ENCODE data around the gene BIN2. TPM values are rescaled to one million over a fixed set of nuclear protein-coding genes. Genes with fewer than 3 reads are reported as not detected.

The BIN2 gene
- total and polyA plus RNA-seq, 2 donors (not counting 1 experiment from before 2014, with no cell fraction given), result not detected

DNA sequence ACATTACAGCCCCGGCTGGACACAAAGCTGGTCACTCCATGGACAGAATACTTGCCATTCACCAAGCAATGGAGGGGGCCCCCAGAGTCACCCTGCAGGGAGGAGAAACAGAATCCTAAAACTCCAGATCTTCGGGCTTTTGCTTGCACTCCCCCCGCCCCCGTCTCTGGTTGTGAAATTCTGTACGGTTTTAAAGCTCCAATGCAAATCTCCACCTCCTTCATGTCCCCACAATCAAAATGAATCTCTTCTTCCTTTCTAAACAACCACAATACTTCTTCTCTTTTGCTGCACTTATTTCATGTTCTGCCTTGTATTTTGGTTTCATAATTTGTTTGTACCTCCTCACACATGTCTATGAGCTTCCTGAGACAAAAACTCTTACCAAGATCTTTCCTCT is 5.8 kb upstream of the BIN2 start:
- Histone ChIP-seq H3K9me3 (ENCODE audit: control insufficient read depth, insufficient read depth, low read depth, low read length) (no peaks in the 10 kb centered on the region), H3K36me3 (ENCODE audit: control insufficient read depth, insufficient read depth, low read length) (no peaks in the 10 kb centered on the region), H3K79me2 (ENCODE audit: control insufficient read depth, insufficient read depth, low read length) (no peaks in the 10 kb centered on the region), H3K4me3 (replicated peaks in 1 of 4; ENCODE audit: control extremely low read depth in 1 of 4, insufficient read depth in 1 of 4, low read depth in 3 of 4, low read length in 4 of 4) (no peak overlapping the region), H3K4me2 (ENCODE audit: extremely low read depth, insufficient read depth, low read length) (no peak overlapping the region), H3K9ac (ENCODE audit: insufficient read depth, low read length) (no peak overlapping the region), H3K27me3 (ENCODE audit: control insufficient read depth, insufficient read depth, low read length) (no peaks in the 10 kb centered on the region), H3K27ac (ENCODE audit: insufficient read depth, low read length) (no peak overlapping the region), H4K20me1 (ENCODE audit: control insufficient read depth, extremely low read depth, insufficient read depth, low read length) (no peaks in the 10 kb centered on the region), H2AFZ (ENCODE audit: low read length) (no peak overlapping the region), H3K4me1 (ENCODE audit: control insufficient read depth, extremely low read depth, insufficient read depth, low read length) (no peaks in the 10 kb centered on the region)
- TF ChIP-seq, protein P1, sequence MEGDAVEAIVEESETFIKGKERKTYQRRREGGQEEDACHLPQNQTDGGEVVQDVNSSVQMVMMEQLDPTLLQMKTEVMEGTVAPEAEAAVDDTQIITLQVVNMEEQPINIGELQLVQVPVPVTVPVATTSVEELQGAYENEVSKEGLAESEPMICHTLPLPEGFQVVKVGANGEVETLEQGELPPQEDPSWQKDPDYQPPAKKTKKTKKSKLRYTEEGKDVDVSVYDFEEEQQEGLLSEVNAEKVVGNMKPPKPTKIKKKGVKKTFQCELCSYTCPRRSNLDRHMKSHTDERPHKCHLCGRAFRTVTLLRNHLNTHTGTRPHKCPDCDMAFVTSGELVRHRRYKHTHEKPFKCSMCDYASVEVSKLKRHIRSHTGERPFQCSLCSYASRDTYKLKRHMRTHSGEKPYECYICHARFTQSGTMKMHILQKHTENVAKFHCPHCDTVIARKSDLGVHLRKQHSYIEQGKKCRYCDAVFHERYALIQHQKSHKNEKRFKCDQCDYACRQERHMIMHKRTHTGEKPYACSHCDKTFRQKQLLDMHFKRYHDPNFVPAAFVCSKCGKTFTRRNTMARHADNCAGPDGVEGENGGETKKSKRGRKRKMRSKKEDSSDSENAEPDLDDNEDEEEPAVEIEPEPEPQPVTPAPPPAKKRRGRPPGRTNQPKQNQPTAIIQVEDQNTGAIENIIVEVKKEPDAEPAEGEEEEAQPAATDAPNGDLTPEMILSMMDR (conservative IDR thresholded peaks at IDR 0.05 in 1 of 2, IDR thresholded peaks at IDR 0.05 in 1 of 2; ENCODE audit: low read depth in 1 of 2, low read length in 2 of 2), result no peak
- no peak for TF ChIP-seq EZH2 (IDR thresholded peaks at IDR 0.05; ENCODE audit: low read length, missing control alignments)
- DNase-seq (ENCODE audit: low read depth in 2 of 2), result no peak

- H3K4me3 ChIP-seq (replicated peaks in 1 of 4; ENCODE audit: control extremely low read depth in 1 of 4, insufficient read depth in 1 of 4, low read depth in 3 of 4, low read length in 4 of 4), result no peak overlapping the region
- no peaks in the 10 kb centered on the region for H3K4me1 ChIP-seq (ENCODE audit: control insufficient read depth, extremely low read depth, insufficient read depth, low read length)
- no peaks in the 10 kb centered on the region for H3K79me2 ChIP-seq (ENCODE audit: control insufficient read depth, insufficient read depth, low read length)
- no peaks in the 10 kb centered on the region for H4K20me1 ChIP-seq (ENCODE audit: control insufficient read depth, extremely low read depth, insufficient read depth, low read length)
- no peak overlapping the region for H2AFZ ChIP-seq (ENCODE audit: low read length)
- no peak for TF ChIP-seq EZH2 (IDR thresholded peaks at IDR 0.05; ENCODE audit: low read length, missing control alignments)
- TF ChIP-seq, protein P1 (conservative IDR thresholded peaks at IDR 0.05 in 1 of 2, IDR thresholded peaks at IDR 0.05 in 1 of 2; ENCODE audit: low read depth in 1 of 2, low read length in 2 of 2), result no peak
- H3K27ac ChIP-seq (ENCODE audit: insufficient read depth, low read length), result no peak overlapping the region
- no peak for DNase-seq (ENCODE audit: low read depth in 2 of 2)
- H3K4me2 ChIP-seq (ENCODE audit: extremely low read depth, insufficient read depth, low read length), result no peak overlapping the region
- no peaks in the 10 kb centered on the region for H3K27me3 ChIP-seq (ENCODE audit: control insufficient read depth, insufficient read depth, low read length)
- H3K9me3 ChIP-seq (ENCODE audit: control insufficient read depth, insufficient read depth, low read depth, low read length), result no peaks in the 10 kb centered on the region
- H3K9ac ChIP-seq (ENCODE audit: insufficient read depth, low read length), result no peak overlapping the region
- H3K36me3 ChIP-seq (ENCODE audit: control insufficient read depth, insufficient read depth, low read length), result no peaks in the 10 kb centered on the region
Observed at GRCh38 chr12:51328587-51328986, 4.6 kb upstream of the BIN2 start.

DNA sequence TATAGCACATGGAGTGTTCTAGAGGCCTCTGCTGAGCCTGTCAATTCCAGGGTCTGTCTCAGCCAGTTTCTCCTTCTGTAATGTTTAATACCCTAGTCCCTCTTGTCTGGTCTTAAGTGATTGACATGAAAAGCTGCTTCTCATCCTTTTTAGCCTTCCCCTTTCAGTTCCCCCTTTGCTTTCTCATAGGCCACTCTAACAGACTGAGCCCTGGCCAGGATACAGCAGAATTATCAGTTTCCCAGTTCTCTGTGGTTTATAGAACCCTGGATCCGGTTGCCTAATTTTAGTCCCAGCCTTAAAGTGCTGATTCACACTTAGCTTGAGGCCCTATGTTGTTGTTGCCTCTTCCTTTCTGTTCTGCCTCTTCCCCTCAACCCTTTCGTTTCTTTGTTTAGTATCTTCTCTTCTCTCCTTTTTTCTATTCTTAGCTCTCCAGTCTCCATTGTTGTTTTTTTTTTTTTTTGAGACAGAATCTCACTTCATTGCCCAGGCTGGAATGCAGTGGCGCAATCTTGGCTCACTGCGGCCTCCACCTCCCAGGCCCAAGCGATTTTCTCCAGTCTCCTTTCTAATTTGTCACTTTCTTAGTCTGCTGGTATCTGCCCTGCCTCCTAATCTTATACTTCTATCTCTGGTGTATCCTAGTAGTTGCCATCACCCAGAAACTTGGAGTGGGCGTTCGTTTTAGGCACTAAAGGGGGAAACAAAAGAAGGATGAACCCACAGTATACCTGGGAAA is 2.9 kb upstream of the BIN2 start:
- no peaks in the 10 kb centered on the region for H3K79me2 ChIP-seq (ENCODE audit: control insufficient read depth, insufficient read depth, low read length)
- no peak overlapping the region for H3K4me2 ChIP-seq (ENCODE audit: extremely low read depth, insufficient read depth, low read length)
- H3K9ac ChIP-seq (ENCODE audit: insufficient read depth, low read length), result no peak overlapping the region
- H2AFZ ChIP-seq (ENCODE audit: low read length), result peak overlapping the region; percentile 42
- H3K27ac ChIP-seq (ENCODE audit: insufficient read depth, low read length), result peak overlapping the region; percentile 3
- no peaks in the 10 kb centered on the region for H3K4me1 ChIP-seq (ENCODE audit: control insufficient read depth, extremely low read depth, insufficient read depth, low read length)
- no peaks in the 10 kb centered on the region for H4K20me1 ChIP-seq (ENCODE audit: control insufficient read depth, extremely low read depth, insufficient read depth, low read length)
- no peaks in the 10 kb centered on the region for H3K27me3 ChIP-seq (ENCODE audit: control insufficient read depth, insufficient read depth, low read length)
- DNase-seq (ENCODE audit: low read depth in 2 of 2), result peak; percentile 66 to 78
- H3K4me3 ChIP-seq (replicated peaks in 1 of 4; ENCODE audit: control extremely low read depth in 1 of 4, insufficient read depth in 1 of 4, low read depth in 3 of 4, low read length in 4 of 4), result no peak overlapping the region
- TF ChIP-seq EZH2 (IDR thresholded peaks at IDR 0.05; ENCODE audit: low read length, missing control alignments), result no peak
- TF ChIP-seq, protein P1 (conservative IDR thresholded peaks at IDR 0.05 in 1 of 2, IDR thresholded peaks at IDR 0.05 in 1 of 2; ENCODE audit: low read depth in 1 of 2, low read length in 2 of 2), result no peak
- H3K36me3 ChIP-seq (ENCODE audit: control insufficient read depth, insufficient read depth, low read length), result no peaks in the 10 kb centered on the region
- no peaks in the 10 kb centered on the region for H3K9me3 ChIP-seq (ENCODE audit: control insufficient read depth, insufficient read depth, low read depth, low read length)
